HUES64 (cell line): Measurements from ENCODE around the gene UHRF2.
"Not testable (repeated sequence)": the region's sequence is repeated elsewhere in the genome, so short reads cannot be mapped to it uniquely, and the experiment has no call there.

Experiments used
- H3K27ac ChIP-seq: 2 replicates; pipeline ENCODE4 v1.7.0; 2013; ENCODE audit warnings: low read depth, low read length, inconsistent platforms
- H3K27me3 ChIP-seq: 2 replicates; pipeline ENCODE4 v1.6.1; 2013; ENCODE audit warnings: mild to moderate bottlenecking, low read length; ENCODE audit not compliant: insufficient read depth
- H3K36me3 ChIP-seq: 2 replicates; pipeline ENCODE4 v1.6.1; 2013; ENCODE audit warnings: mild to moderate bottlenecking, low read length; ENCODE audit not compliant: insufficient read depth
- H3K4me1 ChIP-seq: 2 replicates; pipeline ENCODE4 v1.6.1; 2013; ENCODE audit warnings: mild to moderate bottlenecking, low read length, moderate library complexity; ENCODE audit not compliant: insufficient read depth
- H3K4me3 ChIP-seq: 2 replicates; pipeline ENCODE4 v1.5.1; 2013; ENCODE audit warnings: mild to moderate bottlenecking, low read length, moderate library complexity
- H3K9ac ChIP-seq: 2 replicates; pipeline ENCODE4 v1.6.1; 2013; ENCODE audit warnings: mild to moderate bottlenecking, low read depth, low read length
- H3K9me3 ChIP-seq: 2 replicates; pipeline ENCODE4 v1.6.1; 2013; ENCODE audit warnings: low read depth, low read length; ENCODE audit not compliant: insufficient read depth
- WGBS: fragments of 150-250, 120-280 bp; methylation state at CpG from one replicate; pipeline ENCODE4 v1.1.7; 2013; ENCODE audit warnings: missing lambda C conversion rate; 5-methylcytosine and 5-hydroxymethylcytosine counted together

The UHRF2 gene

DNA sequence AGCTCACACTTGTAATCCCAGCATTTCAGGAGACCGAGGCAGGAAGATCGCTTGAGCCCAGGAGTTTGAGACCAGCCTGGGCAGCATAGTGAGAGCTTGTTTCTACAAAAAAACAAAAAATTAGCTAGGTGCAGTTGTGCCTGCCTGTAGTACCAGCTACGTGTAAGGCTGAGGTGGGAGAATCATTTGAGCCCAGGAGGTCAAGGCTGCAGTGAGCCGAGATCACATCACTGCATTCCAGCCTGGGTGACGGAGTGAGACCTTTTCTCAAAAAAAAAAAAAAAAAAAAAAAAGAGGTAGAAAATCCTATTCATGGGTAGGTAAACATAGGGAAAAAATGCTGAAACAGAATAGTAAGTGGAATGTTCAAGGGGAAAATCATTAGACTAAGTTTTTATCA lies 129.6 kb downstream of the UHRF2 start:
- peaks cover 64% of the 10 kb centered on the region for H3K36me3 ChIP-seq
- H3K27ac ChIP-seq, H3K9me3 ChIP-seq, H3K9ac ChIP-seq, H3K4me1 ChIP-seq, H3K4me3 ChIP-seq, H3K27me3 ChIP-seq: not testable (repeated sequence)
- 92% methylated on average over 4 of the region's 5 CpGs for WGBS

GRCh38 chr9:6543204-6543603 lies 130.2 kb downstream of the UHRF2 start:
- H3K27me3 ChIP-seq: no peaks in the 10 kb centered on the region
- H3K36me3 ChIP-seq: peaks cover 64% of the 10 kb centered on the region
- no peak overlapping the region for H3K9ac ChIP-seq
- no peaks in the 10 kb centered on the region for H3K4me1 ChIP-seq
- H3K4me3 ChIP-seq: no peak overlapping the region
- 84% methylated on average over 6 of the region's 6 CpGs for WGBS
- H3K27ac ChIP-seq: no peak overlapping the region
- no peaks in the 10 kb centered on the region for H3K9me3 ChIP-seq

DNA sequence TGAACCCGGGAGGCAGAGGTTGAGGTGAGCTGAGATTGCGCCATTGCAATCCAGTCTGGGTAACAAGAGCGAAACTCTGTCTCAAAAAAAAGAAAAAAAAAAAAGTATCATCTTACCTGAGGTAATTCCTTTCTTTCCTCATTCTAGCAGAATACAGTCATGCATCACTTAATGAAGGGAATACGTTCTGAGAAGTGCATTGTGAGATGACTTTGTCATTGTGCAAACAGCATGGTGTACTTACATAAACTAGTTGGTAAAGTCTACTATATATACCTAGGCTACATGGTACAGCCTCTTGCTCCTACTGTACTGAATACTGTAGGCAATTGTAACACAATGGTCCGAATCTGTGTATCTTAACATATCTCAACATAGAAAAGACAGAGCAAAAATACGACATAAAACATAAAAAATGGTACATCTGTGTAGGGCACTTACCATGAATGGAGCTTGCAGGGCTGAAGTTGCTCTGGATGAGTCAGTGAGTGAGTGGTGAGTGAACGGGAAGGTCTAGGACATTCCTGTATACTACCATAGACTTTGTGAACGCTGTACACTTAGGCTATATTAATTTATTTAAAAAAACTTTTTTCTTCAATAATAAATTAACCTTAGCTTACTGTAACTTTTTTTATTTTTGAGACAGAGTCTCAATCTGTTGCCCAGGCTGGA lies 132.2 kb downstream of the UHRF2 start:
- no peaks in the 10 kb centered on the region for H3K4me1 ChIP-seq
- WGBS: 94% methylated on average over 6 of the region's 8 CpGs
- H3K27me3 ChIP-seq: no peaks in the 10 kb centered on the region
- no peak overlapping the region for H3K9ac ChIP-seq
- peaks cover 65% of the 10 kb centered on the region for H3K36me3 ChIP-seq
- H3K27ac ChIP-seq: no peak overlapping the region
- no peak overlapping the region for H3K4me3 ChIP-seq
- no peaks in the 10 kb centered on the region for H3K9me3 ChIP-seq

- Histone ChIP-seq H3K9ac (no peak overlapping the region), H3K27ac (no peak overlapping the region), H3K9me3 (no peaks in the 10 kb centered on the region), H3K4me1 (no peaks in the 10 kb centered on the region), H3K4me3 (no peak overlapping the region), H3K36me3 (peaks cover 71% of the 10 kb centered on the region), H3K27me3 (no peaks in the 10 kb centered on the region)
- 90% methylated on average over 8 of the region's 8 CpGs for WGBS
These were observed 136.3 kb downstream of the UHRF2 start for GRCh38 chr9:6549106-6549800.

GRCh38 chr9:6551136-6551535 lies 138.1 kb downstream of the UHRF2 start:
- Histone ChIP-seq H3K9ac (no peak overlapping the region), H3K4me1 (no peaks in the 10 kb centered on the region), H3K27ac (no peak overlapping the region), H3K27me3 (no peaks in the 10 kb centered on the region), H3K4me3 (no peak overlapping the region), H3K36me3 (peaks cover 76% of the 10 kb centered on the region), H3K9me3 (no peaks in the 10 kb centered on the region)
- WGBS: 87% methylated on average over 2 of the region's 2 CpGs

DNA sequence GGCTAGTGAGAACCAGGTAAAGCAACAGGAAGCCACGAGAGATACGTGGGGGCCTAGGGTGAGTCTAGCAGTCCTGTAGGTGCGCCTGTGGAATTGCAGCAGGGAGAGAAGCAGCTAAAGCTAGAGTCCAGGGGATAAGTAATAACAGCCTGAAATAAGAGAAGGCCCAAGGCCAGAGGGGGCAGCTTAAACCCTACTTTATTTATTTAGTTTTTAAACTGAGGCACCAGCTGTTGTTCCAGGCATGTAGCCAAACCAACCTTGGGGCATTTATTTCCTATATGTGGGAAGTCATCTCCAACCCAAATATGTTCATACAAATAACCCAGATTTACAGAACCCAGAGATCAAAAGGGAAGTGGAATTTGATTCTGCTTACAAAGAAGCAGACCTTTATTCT lies 139.0 kb downstream of the UHRF2 start:
- no peaks in the 10 kb centered on the region for H3K9me3 ChIP-seq
- no peak overlapping the region for H3K4me3 ChIP-seq
- no peaks in the 10 kb centered on the region for H3K27me3 ChIP-seq
- no peaks in the 10 kb centered on the region for H3K4me1 ChIP-seq
- H3K36me3 ChIP-seq: peaks cover 78% of the 10 kb centered on the region
- no peak overlapping the region for H3K27ac ChIP-seq
- WGBS: 89% methylated on average over 3 of the region's 3 CpGs
- no peak overlapping the region for H3K9ac ChIP-seq

DNA sequence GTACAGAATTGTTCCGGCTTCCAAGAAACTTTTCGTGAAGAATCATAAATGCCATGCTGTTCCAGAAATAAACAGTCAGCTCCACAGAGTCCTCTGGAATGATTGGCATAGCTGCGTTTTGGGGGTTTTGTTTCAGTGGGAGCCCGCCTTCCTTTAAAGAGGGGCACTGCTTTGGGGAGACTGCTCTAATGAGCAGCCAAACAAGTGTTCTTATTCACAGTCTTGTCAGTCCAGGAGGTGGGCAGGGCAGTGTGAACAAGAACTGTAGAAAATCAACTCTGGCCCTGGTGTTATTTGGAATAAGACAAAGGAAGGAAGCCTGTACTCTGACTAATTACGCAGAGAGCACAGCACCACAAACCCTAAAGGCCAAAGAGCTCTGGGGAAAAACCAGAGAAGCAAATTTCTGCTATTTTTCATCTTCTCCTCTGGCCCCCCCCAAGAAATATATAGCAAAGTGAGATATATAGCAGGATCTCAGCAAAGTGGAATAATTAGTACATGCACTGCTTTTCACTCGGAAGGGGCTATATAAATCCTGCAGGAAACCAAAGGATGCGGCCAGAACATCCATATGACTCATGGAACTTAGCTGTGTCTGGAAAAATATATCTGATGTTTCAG lies 139.6 kb downstream of the UHRF2 start:
- H3K36me3 ChIP-seq: peaks cover 74% of the 10 kb centered on the region
- 95% methylated on average over 7 of the region's 7 CpGs for WGBS
- H3K27me3 ChIP-seq: no peaks in the 10 kb centered on the region
- no peak overlapping the region for H3K27ac ChIP-seq
- H3K9ac ChIP-seq: no peak overlapping the region
- no peaks in the 10 kb centered on the region for H3K4me1 ChIP-seq
- no peak overlapping the region for H3K4me3 ChIP-seq
- no peaks in the 10 kb centered on the region for H3K9me3 ChIP-seq

- Histone ChIP-seq H3K4me1 (no peaks in the 10 kb centered on the region; the same call in 1 of the 2 replicates), H3K36me3 (peaks cover 74% of the 10 kb centered on the region), H3K27ac (no peak overlapping the region), H3K9me3 (no peaks in the 10 kb centered on the region), H3K9ac (no peak overlapping the region), H3K4me3 (no peak overlapping the region), H3K27me3 (no peaks in the 10 kb centered on the region)
- 92% methylated on average over 1 of the region's 1 CpG for WGBS
These were observed 140.9 kb downstream of the UHRF2 start for GRCh38 chr9:6553866-6554265.
